HG02973 (cell line): ENCODE results near the gene CELSR3.

ENCODE experiments used
- ATAC-seq: cut with Tn5 transposase; IDR thresholded peaks from one replicate; pipeline ENCODE4 v1.9.1; 2021; ENCODE audit warnings: moderate library complexity; ENCODE audit not compliant: unreplicated experiment

CELSR3 gene

DNA sequence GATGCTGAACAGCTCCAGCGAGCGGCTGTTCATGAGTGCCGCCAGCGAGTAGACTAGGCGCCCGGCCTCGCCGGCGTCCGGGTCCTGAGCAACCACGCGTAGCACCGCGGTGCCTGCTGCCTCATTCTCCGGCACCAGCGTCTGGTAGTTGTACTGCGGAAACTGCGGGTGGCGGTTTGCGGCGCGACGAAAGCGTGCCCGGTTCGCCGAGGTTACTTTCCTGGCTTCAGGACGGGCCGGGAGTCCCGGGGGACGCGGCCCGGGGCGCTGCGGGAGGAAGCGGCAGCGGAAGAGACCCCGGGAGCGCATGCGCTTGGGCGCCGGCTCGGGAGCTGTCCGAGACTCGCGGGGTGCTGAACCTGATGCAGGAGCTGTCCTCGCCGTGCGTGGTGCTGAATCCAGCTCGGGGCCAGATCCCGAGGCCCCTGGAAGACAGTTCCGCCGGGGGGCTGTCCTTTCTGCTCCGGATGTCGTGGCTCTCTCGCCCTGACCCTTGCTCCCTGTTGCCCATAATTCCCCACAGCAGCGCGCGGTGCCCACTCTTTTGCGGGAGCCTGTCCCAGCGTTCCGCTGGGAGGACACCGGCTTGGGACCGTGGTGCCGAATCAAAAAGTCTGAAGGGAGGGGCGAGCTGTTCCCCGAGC lies 1.1 kb downstream of the CELSR3 start:
- no peak for ATAC-seq

DNA sequence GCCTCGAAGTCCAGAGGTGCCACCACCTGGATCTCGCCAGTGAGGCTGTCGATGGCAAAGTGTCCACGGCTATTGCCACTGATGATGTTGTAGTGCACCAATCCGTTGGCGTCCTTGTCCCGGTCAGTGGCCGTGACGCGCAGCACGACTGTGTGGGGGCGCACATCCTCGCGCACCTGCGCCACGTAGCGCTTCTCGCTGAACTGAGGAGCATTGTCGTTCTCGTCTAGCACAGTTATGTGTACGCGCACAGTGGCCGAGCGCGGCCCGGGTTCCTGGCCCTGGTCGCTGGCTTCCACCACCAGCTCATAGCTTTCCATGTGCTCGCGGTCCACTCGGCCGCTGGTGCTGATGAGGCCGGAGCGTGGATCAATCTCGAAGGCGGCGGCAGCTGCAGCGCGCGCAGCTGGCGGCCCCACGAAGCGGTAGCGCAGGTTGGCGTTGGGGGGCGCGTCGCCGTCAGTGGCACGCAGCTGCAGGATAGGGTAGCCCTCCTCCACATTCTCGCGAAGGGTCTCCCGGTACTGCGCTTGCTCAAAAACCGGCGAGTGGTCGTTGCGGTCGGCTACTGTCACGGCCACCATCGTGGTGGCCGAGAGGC lies 1.8 kb downstream of the CELSR3 start:
- ATAC-seq: no peak

DNA sequence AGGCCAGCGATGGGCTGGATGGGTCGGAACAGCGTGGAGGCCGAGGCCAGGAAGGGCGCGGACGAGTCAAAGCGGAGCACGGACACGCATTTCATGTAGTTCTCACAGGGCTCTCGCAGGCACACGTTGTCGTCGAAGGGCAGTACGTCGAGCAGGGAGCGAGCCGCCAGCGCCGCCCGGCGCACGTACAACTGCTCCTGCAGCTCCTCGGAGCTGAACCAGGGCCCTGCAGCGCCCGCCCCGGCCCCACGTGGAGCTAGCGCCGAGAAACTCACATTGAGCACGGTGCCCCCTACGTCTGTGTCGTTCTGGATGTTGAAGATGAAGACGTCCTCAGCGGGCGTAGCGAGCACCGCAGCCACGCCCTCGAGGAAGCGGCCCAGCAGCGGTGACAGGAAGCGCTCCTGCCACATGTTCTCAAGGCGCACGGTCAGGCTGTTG lies 5.8 kb downstream of the CELSR3 start:
- ATAC-seq: no peak

GRCh38 chr3:48656061-48656840 lies 6.4 kb downstream of the CELSR3 start:
- ATAC-seq: peak; percentile 39

DNA sequence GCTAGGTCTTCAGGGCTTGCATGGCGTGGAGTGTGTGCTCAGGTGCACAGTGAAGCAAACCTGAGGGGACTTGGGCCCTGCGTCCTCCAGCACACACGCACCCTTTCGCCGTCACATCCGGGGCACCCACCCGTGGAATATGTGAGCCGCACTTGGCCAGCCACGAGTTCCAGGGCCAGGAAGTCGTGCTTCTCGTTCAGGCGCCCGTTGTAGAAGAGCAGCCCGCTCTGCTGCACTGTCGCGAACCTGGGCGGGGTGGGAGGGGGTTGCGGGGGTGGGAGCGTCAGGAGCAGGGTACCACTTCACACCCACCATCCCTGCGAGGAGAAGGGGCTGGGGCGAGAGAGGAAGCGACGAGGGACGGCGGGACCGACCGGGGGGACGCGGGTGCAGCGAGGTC lies 7.1 kb downstream of the CELSR3 start:
- no peak for ATAC-seq

DNA sequence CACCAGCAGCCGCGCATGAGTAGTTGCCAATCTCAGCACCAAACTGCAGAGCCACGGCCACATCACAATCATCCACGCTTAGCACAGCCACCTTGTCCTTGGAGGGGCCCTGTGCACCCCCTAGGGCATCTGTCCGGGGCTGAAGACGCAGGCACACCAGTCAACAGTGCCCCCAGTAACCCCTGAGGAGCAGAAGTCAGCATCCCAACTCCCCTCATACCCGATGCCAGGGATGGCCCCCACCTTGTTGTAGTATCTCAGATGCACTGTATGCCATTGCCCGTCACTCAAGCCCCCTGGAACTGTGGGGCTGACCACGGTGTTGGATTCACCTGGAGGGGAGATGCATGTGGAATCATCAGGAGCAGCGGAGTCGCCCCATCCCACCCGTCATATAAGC lies 7.6 kb downstream of the CELSR3 start:
- ATAC-seq: no peak

- ATAC-seq: no peak
Observed at GRCh38 chr3:48652923-48653715, 9.6 kb downstream of the CELSR3 start.

DNA sequence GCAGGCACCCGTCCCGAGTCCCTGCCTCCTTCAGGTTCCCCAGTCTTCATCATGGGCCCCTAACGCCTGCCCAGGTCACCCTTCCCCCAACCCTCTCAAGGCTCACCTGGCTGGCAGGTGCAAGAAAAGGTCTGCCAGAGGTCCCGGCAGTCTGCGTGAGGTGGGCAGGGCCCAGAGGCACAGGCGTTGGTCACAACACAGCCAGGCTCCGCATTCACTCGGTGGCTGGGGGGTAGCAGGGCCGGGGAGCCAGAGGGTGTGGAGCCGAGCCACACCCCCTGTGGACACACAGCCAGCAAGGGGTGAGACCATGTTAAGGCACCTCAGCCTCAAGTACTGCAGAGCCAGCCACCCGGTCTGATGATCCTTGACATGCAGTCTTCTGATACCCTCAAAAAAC lies 10.9 kb downstream of the CELSR3 start:
- ATAC-seq: no peak

- ATAC-seq: no peak
Observed at GRCh38 chr3:48650723-48651122, 12.0 kb downstream of the CELSR3 start.

DNA sequence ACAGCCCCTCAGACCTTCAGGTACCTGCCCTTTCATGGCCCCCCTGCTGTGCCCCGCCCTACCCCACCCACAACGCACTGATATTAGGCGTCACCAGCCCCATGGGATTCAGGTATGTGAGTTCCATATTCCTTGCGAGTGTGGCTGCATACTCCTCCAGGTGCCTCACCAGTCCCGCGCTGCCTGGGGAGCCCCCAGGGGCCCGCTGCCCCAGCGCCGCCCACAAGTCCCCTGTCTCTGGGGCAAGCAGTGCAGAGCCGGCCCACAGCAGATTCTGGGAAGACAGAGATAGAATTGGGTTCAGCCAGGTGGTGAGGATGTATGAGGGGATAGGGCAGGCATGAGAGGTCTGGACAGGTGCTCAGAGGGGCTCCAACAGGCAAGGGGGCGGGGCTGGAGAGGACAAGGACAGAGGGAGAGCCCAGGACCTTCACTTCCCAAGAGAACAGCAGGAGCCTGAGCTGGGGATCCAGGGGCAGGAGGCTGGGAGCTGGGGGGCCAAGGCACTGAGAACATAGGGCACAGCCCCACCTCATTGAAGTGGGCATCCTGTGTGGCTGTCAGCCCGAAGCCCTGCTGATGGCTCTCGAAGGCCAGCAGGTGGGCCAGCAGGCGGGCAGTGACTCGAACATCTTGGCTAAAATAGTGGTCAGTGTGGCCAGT lies 14.4 kb downstream of the CELSR3 start:
- no peak for ATAC-seq

- no peak for ATAC-seq
Observed at GRCh38 chr3:48647714-48648113, 15.0 kb downstream of the CELSR3 start.

DNA sequence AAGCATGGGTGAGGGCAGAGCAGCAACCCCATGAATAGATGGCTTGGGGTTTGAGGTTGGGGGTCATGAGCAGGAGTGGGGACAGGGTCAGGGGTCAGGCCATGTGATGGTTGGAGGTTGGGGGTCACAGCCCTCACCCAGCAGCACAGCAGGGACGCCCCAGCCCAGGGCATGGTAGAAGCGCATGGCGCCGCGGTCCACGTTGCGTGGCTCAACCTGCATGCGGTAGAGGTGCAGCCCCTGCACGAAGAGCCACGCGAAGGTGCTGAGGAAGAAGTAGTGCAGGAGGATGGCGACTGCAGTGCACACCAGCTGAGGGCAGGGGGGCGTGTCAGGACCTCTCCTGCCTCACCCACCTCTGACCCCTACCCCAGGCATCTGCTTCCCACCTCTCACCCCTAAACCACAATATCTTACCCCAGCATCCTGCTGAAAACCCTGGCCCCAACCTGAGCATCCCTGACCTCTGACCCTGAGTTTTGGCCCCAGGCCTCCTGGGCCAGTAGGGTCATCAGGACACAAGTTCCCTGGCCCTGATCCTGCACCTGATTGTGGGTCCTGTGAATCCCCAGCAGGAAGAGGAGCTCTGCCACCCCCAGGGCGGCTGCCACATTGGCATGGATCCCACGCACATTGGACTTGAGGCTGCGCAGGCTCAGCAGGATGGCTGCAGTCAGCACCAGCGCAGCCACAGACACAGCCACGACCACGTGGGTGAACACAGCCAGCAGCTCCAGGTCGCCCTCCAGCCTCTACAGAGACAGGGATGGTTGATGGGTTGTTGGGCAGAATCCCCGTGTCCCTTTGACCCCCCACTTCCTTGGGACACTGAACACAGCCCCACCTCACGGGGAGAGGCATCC lies 17.6 kb downstream of the CELSR3 start:
- ATAC-seq: no peak

DNA sequence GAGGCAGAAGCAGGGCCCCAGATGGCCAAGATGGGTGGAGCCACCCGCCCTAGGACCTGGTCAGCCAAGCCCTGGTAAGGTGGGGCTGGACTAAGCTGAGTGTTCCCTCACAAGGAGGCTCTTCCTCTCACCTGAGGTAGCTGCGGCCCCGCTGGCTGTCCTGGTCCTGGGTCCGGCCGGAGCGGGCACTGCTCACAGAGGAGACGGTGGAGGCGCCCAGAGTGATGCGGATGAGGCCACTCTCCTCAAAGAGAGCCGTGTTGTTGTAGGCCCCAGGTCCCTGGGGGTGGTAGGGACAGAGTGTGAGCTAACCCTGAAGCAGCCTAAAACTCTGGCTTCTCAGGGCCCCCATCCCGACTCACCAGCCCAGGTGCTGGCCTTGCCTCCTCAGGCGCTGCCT lies 20.1 kb downstream of the CELSR3 start:
- ATAC-seq: no peak

DNA sequence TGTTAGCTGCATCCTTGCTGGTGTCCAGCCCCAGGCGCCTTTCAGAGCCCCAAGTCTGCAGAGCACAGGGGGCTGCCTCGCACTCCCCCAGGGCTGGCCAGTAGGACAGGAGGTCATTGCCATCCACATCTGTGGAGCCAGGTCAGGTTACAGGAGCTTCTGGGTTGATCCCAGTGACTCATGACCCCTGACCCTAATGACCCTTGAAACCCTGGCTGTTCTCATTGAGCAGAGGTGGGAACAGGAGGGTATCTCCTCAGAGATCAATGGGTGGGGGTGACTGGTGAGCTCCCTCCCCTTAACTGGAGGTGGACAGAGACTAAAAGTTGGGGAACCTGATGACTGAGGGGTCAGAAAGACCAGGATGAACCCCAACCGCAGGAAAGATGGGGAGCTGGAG lies 21.3 kb downstream of the CELSR3 start:
- ATAC-seq: no peak

DNA sequence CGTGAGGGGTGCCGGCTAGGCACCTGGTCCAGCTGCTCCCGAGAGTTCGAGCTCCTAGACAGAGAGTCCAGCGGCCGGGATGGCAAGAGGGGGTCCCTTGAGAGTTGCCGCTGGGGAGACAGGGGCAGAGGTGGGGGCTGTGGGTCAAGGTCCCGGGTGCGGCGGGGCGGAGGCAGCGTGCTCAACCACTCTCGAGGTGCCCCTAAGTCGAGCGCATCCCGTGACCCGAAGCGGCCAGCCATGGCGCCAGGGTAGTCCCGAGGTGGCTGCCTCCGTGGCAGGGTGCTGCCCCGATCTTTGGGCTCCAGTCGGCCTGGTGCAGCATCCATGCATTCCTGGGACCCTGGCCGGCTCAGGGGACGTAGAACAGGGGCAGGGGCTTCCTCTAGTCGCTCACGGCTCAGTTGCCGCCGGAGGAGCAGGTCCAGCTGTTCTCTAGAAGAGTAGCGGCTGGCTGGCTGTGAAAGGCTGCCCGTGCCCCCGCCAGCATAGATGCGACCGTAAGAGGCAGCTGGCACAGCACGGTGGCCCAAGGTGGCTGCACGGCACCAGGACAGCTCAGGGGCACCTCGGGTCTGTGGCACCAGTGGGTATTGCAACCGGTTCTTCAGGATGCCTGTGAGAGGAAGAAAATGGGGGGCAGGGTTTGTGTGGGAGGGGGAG lies 22.6 kb downstream of the CELSR3 start:
- ATAC-seq: no peak

DNA sequence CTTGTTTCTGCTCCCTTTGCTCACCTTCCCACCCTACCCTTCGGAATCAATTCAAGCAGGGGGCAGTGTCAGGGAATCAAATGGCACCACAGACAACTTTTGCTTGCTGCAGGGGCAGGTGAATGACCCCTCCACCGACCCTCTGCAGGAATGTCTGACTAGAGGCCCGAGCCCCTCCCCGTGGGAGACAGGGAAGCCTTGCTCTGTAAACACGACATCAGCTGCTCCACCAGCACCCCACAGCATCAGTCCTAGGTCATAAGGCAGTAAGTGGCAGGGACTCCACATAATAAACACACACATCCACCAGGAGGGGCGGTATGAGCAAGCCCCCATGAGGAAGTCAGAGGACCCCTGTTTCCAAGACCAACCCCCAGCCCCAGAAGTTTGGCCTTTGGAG lies 25.4 kb downstream of the CELSR3 start:
- ATAC-seq: no peak

GRCh38 chr3:48636149-48636655 lies 26.5 kb downstream of the CELSR3 start:
- ATAC-seq: no peak

DNA sequence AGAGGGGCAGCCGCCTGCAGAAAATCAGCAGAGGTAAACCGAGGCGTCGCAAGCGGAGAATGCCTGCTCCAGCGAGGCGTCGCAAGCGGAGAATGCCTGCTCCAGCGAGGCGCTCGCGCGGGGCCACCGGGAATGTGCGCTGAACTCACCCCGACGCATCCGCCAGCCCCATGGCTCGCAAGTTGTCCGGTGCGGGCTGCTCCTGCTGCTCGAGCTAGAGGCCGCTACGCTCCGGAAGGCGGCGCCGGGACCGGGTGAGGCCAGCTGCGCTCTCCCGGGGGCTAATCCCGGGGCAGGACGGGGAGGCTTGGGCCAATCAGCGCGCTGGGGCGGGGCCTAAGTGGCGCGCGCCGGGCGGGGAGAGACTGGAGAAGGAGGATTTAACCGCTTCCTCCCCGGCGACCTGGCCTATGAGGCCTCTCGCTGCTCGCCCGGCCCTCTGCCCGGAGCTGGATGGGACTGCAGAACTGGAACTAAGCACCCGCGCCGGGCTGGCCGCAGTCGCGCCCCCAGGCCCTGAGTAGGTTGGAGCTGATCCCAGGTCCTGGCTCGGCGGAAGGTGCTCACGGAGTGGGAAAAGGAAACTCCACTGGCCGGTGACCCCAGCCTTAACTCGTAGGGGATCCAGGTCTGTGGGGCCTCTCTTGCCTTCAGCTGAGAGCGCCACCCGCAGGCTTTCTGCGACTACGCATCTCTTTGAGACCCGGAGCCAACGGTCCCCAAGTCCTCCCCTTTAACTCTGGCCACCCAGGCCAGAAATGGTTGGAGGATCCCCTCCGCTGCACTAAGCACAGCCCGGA lies 27.3 kb downstream of the CELSR3 start, which contains the start of gene SLC26A6:
Gene SLC26A6 (minus strand): TSS at position 240 of the 800 bp plus-strand sequence. CDS start 68 bp downstream, at position 172.
- ATAC-seq: peak; percentile 79
